ENCODE results near the gene RPN2.

The RPN2 gene

GRCh38 chr20:37270576-37271420 is 91.7 kb downstream of the RPN2 start:
- DNase-seq, result peak; percentile 83 to 87

GRCh38 chr20:37271421-37271768 is 92.3 kb downstream of the RPN2 start:
- no peak for DNase-seq

- no peak for DNase-seq
Measured at GRCh38 chr20:37273988-37274387, 94.9 kb downstream of the RPN2 start.

- peak; percentile 36 to 61 for DNase-seq
Measured at GRCh38 chr20:37274851-37275524, 95.9 kb downstream of the RPN2 start.

- peak; percentile 28 to 40 for DNase-seq
Measured at GRCh38 chr20:37276494-37277252, 97.5 kb downstream of the RPN2 start.

- DNase-seq, result no peak
Measured at GRCh38 chr20:37277253-37277593, 98.1 kb downstream of the RPN2 start.

GRCh38 chr20:37278966-37279590 is 99.9 kb downstream of the RPN2 start:
- DNase-seq, result no peak

- no peak for DNase-seq
Measured at GRCh38 chr20:37279820-37280219, 100.7 kb downstream of the RPN2 start.

- DNase-seq, result no peak
Measured at GRCh38 chr20:37280403-37280802, 101.3 kb downstream of the RPN2 start.

GRCh38 chr20:37282556-37282955 is 103.4 kb downstream of the RPN2 start:
- DNase-seq, result no peak

GRCh38 chr20:37283530-37284195 is 104.5 kb downstream of the RPN2 start:
- no peak for DNase-seq

GRCh38 chr20:37284691-37285161 is 105.6 kb downstream of the RPN2 start:
- no peak for DNase-seq

- DNase-seq, result no peak
Measured at GRCh38 chr20:37285664-37286374, 106.7 kb downstream of the RPN2 start.

GRCh38 chr20:37288091-37288490 is 109.0 kb downstream of the RPN2 start:
- DNase-seq, result no peak

- DNase-seq, result no peak
Measured at GRCh38 chr20:37290158-37290810, 111.2 kb downstream of the RPN2 start.
